ENCODE measurements around the gene AKAP13. TPM values are rescaled to one million over a fixed set of nuclear protein-coding genes. Genes with fewer than 3 reads are reported as not detected.

Gene AKAP13
- polyA plus RNA-seq, 1 donor from 2014 or later, result 10.0 TPM

- TF ChIP-seq REST (IDR thresholded peaks at IDR 0.05; ENCODE audit: borderline replicate concordance), result no peak
Observed at GRCh38 chr15:85745525-85746150, 365.2 kb downstream of the AKAP13 start (continued).

GRCh38 chr15:85746641-85747040 lies 366.2 kb downstream of the AKAP13 start:
- H3K4me2 ChIP-seq (ENCODE audit: low read length), result no peak overlapping the region
- no peaks in the 10 kb centered on the region for H3K79me2 ChIP-seq (replicated peaks; ENCODE audit: insufficient read depth, low read length)
- no peaks in the 10 kb centered on the region for H3K27me3 ChIP-seq (ENCODE audit: insufficient read depth, low read depth, low read length)
- TF ChIP-seq POLR2AphosphoS5 (IDR thresholded peaks at IDR 0.05), result no peak
- no peak for TF ChIP-seq EZH2 (IDR thresholded peaks at IDR 0.05; ENCODE audit: borderline replicate concordance, insufficient read depth, low read length, poor library complexity, severe bottlenecking)
- no peak for TF ChIP-seq CTCF (IDR thresholded peaks at IDR 0.05; ENCODE audit: poor library complexity, severe bottlenecking)
- TF ChIP-seq REST (IDR thresholded peaks at IDR 0.05; ENCODE audit: borderline replicate concordance), result no peak
- no peak for TF ChIP-seq RAD21 (conservative IDR thresholded peaks at IDR 0.05)
- TF ChIP-seq EP300 (conservative IDR thresholded peaks at IDR 0.05; ENCODE audit: poor library complexity, severe bottlenecking), result no peak
- TF ChIP-seq MXI1 (conservative IDR thresholded peaks at IDR 0.05; ENCODE audit: poor library complexity, severe bottlenecking), result no peak
- TF ChIP-seq TAF1 (IDR thresholded peaks at IDR 0.05; ENCODE audit: low read depth), result no peak
- TF ChIP-seq SMC3 (conservative IDR thresholded peaks at IDR 0.05; ENCODE audit: poor library complexity), result no peak
- H4K20me1 ChIP-seq (ENCODE audit: insufficient read depth), result no peaks in the 10 kb centered on the region
- no peak overlapping the region for H2AFZ ChIP-seq (ENCODE audit: low read depth, low read length)
- H3K9me3 ChIP-seq (ENCODE audit: low read length), result no peaks in the 10 kb centered on the region
- H3K9ac ChIP-seq (ENCODE audit: low read length), result no peak overlapping the region
- H3K27ac ChIP-seq (ENCODE audit: low read length), result no peak overlapping the region
- H3F3A ChIP-seq (ENCODE audit: insufficient read depth, low read length, poor library complexity, severe bottlenecking), result no peaks in the 10 kb centered on the region
- no peaks in the 10 kb centered on the region for H3K9me2 ChIP-seq (ENCODE audit: insufficient read depth, low read length)
- no peaks in the 10 kb centered on the region for H3K36me3 ChIP-seq (ENCODE audit: insufficient read depth, low read length)
- no peak overlapping the region for H3K4me3 ChIP-seq (ENCODE audit: low read length)

Data from neural cell (in vitro differentiated cells).